Adrenal gland (tissue), 12 donors: ENCODE measurements around the gene IFT57. TPM values are rescaled to one million over a fixed set of nuclear protein-coding genes. Genes with fewer than 3 reads are reported as not detected.

Experiments used
- DNase-seq, 7 donors: peaks; one replicate each; pipeline ENCODE4 v3.0.0-alpha.2; 2019 to 2020
- H3K27ac ChIP-seq, 5 donors: fragments of 200-600 bp; sonication (generic) in 4 of 5; 1 replicate in 3 of 5; 2 replicates in 2 of 5; pipeline versions ENCODE4 v1.5.1 to v1.8.0; 2016 to 2020; ENCODE audit warnings: mild to moderate bottlenecking in 1 of 5
- H3K27me3 ChIP-seq: fragments of 200-600 bp; 2 replicates; pipeline ENCODE4 v1.8.0; 2021
- H3K36me3 ChIP-seq, 2 donors: fragments of 200-600 bp; replicated peaks in 1 of 2; 1 replicate in 1 of 2; 2 replicates in 1 of 2; pipeline versions ENCODE4 v1.5.1 to v1.8.0; 2018 to 2022
- H3K4me1 ChIP-seq, 2 donors: fragments of 200-600 bp; replicated peaks in 1 of 2; 1 replicate in 1 of 2; 2 replicates in 1 of 2; pipeline versions ENCODE4 v1.5.1 to v1.8.0; 2018 to 2021
- H3K4me3 ChIP-seq, 4 donors: fragments of 200-600 bp; sonication (generic) in 3 of 4; one replicate each; pipeline ENCODE4 v1.5.1; 2016 to 2018
- H3K9me3 ChIP-seq, 3 donors: fragments of 200-600 bp; sonication (generic) in 1 of 3; replicated peaks in 1 of 3; 1 replicate in 2 of 3; 2 replicates in 1 of 3; pipeline versions ENCODE4 v1.5.1 to v1.8.0; 2016 to 2021
- CTCF ChIP-seq, 6 experiments: fragments of 450-650 bp in 4 of 6; fragments of 200-600 bp in 2 of 6; sonication (generic) in 1 of 6; IDR thresholded peaks; 1 replicate in 5 of 6; 2 replicates in 1 of 6; pipeline versions ENCODE4 v1.5.1 to v1.8.0; 2016 to 2021; ENCODE audit warnings: antibody characterized with exemption in 6 of 6, mild to moderate bottlenecking in 2 of 6, moderate library complexity in 1 of 6
- POLR2A ChIP-seq, 2 donors: fragments of 450-650 bp; IDR thresholded peaks; one replicate each; pipeline ENCODE4 v1.6.1; 2017; ENCODE audit warnings: antibody characterized with exemption in 2 of 2, mild to moderate bottlenecking in 2 of 2, moderate library complexity in 1 of 2
- WGBS, 4 donors: extraction: QIAGEN DNeasy Blood & Tissue Kit in 2 of 4; methylation state at CpG; one replicate each; pipeline versions ENCODE4 v1.1.5 to v1.1.7; 2013 to 2017; 5-methylcytosine and 5-hydroxymethylcytosine counted together
- intact Hi-C, 2 donors: fragments of 100-400 bp; cut with DNase I; formaldehyde crosslinking; loops; one replicate each; pipeline versions ENCODE4 v1.14.1 to v1.15.0; 2022 to 2023
- polyA plus RNA-seq, 3 donors: library from polyadenylated mRNA; stranded (reverse); fragments of 200-250 nt in 2 of 3; fragments of 350-450 nt in 1 of 3; fragmentation: Illumina TruSeq in 1 of 3; extraction: RNeasy Lipid Tissue Mini Kit (QIAGEN cat#74804) in 1 of 3; gene quantifications; one replicate each; pipeline ENCODE4 v1.2.3, GENCODE V29; 2013 to 2014
- total RNA-seq, 9 donors: library from RNA; depleted of rRNA in 4 of 9; stranded (reverse); fragments of >200 nt in 4 of 9; fragments of 120-200 nt in 1 of 9; fragmentation: NEBNext Ultra II Directional in 1 of 9; extraction: Animal tissue kit (Norgen Biotek cat#: 25700) in 1 of 9; gene quantifications; one replicate each; pipeline versions ENCODE4 v1.1.0 to v1.2.4, GENCODE V29; 2013 to 2023
- donor health status: healthy with polysubstance abuse.
- donor health status: Bipolar disorder and iron deficiency.
- donor health status: DM: yes; HTN: yes; CAD: no.
- donor health status: DM: no; HTN: no; CAD: no.
- donor health status: DM: no; HTN: no; CAD: no.
- donor health status: DM: yes; HTN: yes; CAD: no.

The IFT57 gene
- total and polyA plus RNA-seq, 12 donors = 16.1 to 61.9 (median 50.5) TPM

- no peaks in the 10 kb centered on the region for H3K9me3 ChIP-seq
- intact Hi-C loops = no loop called here
- no peak for DNase-seq
- H3K36me3 ChIP-seq = no peaks in the 10 kb centered on the region
- H3K4me1 ChIP-seq = no peaks in the 10 kb centered on the region
- H3K4me3 ChIP-seq = no peak overlapping the region
- H3K27ac ChIP-seq = no peak overlapping the region
- 60 to 68% (median 62%) methylated on average over 7 to 10 of the region's 10 CpGs for WGBS, 4 donors
- no peak for TF ChIP-seq CTCF (IDR thresholded peaks at IDR 0.05)
- H3K27me3 ChIP-seq = no peaks in the 10 kb centered on the region
These were observed 97.7 kb downstream of the IFT57 start for GRCh38 chr3:108124337-108125152.

- H3K4me3 ChIP-seq = no peak overlapping the region
- no peaks in the 10 kb centered on the region for H3K27me3 ChIP-seq
- H3K36me3 ChIP-seq = no peaks in the 10 kb centered on the region
- intact Hi-C loops = no loop called here
- WGBS, 4 donors = 46 to 71% (median 70%) methylated on average over 3 of the region's 3 CpGs
- no peaks in the 10 kb centered on the region for H3K4me1 ChIP-seq
- TF ChIP-seq CTCF (IDR thresholded peaks at IDR 0.05) (no peak), POLR2A (IDR thresholded peaks at IDR 0.05) (no peak)
- H3K27ac ChIP-seq = no peak overlapping the region
- no peaks in the 10 kb centered on the region for H3K9me3 ChIP-seq
- DNase-seq = no peak
These were observed 98.9 kb downstream of the IFT57 start for GRCh38 chr3:108123326-108123725.

GRCh38 chr3:108122276-108122675 is 99.9 kb downstream of the IFT57 start:
- H3K27me3 ChIP-seq = no peaks in the 10 kb centered on the region
- TF ChIP-seq POLR2A (IDR thresholded peaks at IDR 0.05) = no peak
- TF ChIP-seq CTCF (IDR thresholded peaks at IDR 0.05) = no peak
- 75 to 89% (median 84%) methylated on average over 3 of the region's 3 CpGs for WGBS, 4 donors
- no peak overlapping the region for H3K27ac ChIP-seq
- H3K36me3 ChIP-seq = no peaks in the 10 kb centered on the region
- H3K9me3 ChIP-seq = no peaks in the 10 kb centered on the region
- no peak for DNase-seq
- H3K4me1 ChIP-seq = no peaks in the 10 kb centered on the region
- intact Hi-C loops = no loop called here
- H3K4me3 ChIP-seq = no peak overlapping the region

- intact Hi-C loops = no loop called here
- Histone ChIP-seq H3K27ac (no peak overlapping the region), H3K4me3 (no peak overlapping the region), H3K36me3 (no peaks in the 10 kb centered on the region), H3K4me1 (no peaks in the 10 kb centered on the region), H3K9me3 (no peaks in the 10 kb centered on the region), H3K27me3 (no peaks in the 10 kb centered on the region)
- TF ChIP-seq CTCF (IDR thresholded peaks at IDR 0.05) = no peak
- TF ChIP-seq POLR2A (IDR thresholded peaks at IDR 0.05) = no peak
- no peak for DNase-seq
- 86 to 93% (median 90%) methylated on average over 3 of the region's 3 CpGs for WGBS, 4 donors
These were observed 102.7 kb downstream of the IFT57 start for GRCh38 chr3:108119398-108120104.
